OCI-LY3 (cell line): ENCODE results near the gene CTSE.

Source experiments
- CTCF ChIP-seq: fragments of 200-600, 300-600 bp; sonication (generic); IDR thresholded peaks from 2 replicates; pipeline ENCODE4 v1.5.1; 2014; ENCODE audit warnings: antibody characterized with exemption, low read length, low read depth
- EZH2phosphoT487 ChIP-seq: fragments of 200-600 bp; shearing (Covaris generic); IDR thresholded peaks from 2 replicates; pipeline ENCODE4 v1.6.1; 2018; ENCODE audit warnings: antibody characterized with exemption, mixed run types, low read depth

DNA sequence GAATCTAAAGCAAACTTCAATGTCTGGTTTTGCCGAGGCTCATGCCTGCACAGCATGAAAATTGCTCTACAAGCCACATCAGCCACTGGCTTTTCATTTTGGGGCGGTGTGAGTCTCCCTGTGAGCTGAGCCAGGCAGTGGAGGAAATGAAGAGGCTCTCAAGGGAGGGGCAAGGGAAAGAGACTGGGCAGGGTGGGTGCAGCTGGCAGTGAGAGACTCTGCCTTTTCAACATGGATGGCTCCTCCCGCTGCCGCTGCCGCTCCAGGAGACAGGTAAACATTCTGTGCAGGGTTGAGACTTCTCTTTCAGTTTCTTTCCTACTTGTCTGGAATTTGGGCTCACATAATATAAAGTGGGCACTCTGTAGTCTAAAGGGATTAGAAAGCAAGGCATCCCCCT is 11.3 kb upstream of the CTSE start:
- TF ChIP-seq CTCF, result no peak
- TF ChIP-seq EZH2phosphoT487, result no peak
